ENCODE results near the gene MRPL42.

MRPL42 gene

GRCh38 chr12:93563807-93564538, 96.7 kb downstream of the MRPL42 start:
- H3K9me3 ChIP-seq (ENCODE audit: control insufficient read depth in 1 of 2, low read length in 2 of 2): no peaks in the 10 kb centered on the region
- no peak overlapping the region for H3K9ac ChIP-seq (ENCODE audit: low read depth in 1 of 2, low read length in 2 of 2)

DNA sequence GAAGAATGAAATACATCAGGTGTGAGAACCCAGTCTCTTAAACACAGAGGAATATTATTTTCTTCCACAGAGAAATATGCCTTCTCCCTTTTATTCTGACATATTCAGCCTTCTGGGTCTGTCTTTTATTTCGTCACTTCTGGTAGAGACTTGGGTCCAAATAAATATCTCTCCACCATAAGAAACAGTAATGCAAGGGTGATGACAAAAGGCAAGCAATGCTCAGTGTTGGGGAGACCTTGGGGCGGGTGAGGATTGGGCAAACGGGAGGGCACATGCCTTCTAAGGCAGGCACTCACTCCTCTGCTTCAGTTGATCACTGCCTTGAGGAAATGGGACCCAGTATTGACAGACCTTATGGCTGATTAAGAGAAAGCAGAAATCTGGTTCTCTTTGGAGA, 98.4 kb downstream of the MRPL42 start:
- Histone ChIP-seq H3K9me3 (ENCODE audit: control insufficient read depth in 1 of 2, low read length in 2 of 2) (no peaks in the 10 kb centered on the region), H3K27me3 (ENCODE audit: control insufficient read depth in 1 of 2, insufficient read depth in 2 of 2, low read length in 2 of 2) (no peaks in the 10 kb centered on the region), H3K9ac (ENCODE audit: low read depth in 1 of 2, low read length in 2 of 2) (no peak overlapping the region), H3K4me1 (ENCODE audit: control insufficient read depth in 1 of 2, insufficient read depth in 2 of 2, low read length in 2 of 2) (peaks cover 0 to 3% of the 10 kb centered on the region in 2 donors), H3K27ac (ENCODE audit: low read depth, low read length) (no peak overlapping the region), H3K36me3 (ENCODE audit: control insufficient read depth in 1 of 2, insufficient read depth in 2 of 2, low read length in 2 of 2) (no peaks in the 10 kb centered on the region), H3K4me3 (ENCODE audit: low read depth in 1 of 2, low read length in 2 of 2) (no peak overlapping the region)

More at GRCh38 chr12:93563807-93564538, 96.7 kb downstream of the MRPL42 start:
- no peaks in the 10 kb centered on the region for H3K27me3 ChIP-seq (ENCODE audit: control insufficient read depth in 1 of 2, insufficient read depth in 2 of 2, low read length in 2 of 2)
- H3K4me3 ChIP-seq (ENCODE audit: low read depth in 1 of 2, low read length in 2 of 2): no peak overlapping the region
- H3K36me3 ChIP-seq (ENCODE audit: control insufficient read depth in 1 of 2, insufficient read depth in 2 of 2, low read length in 2 of 2): no peaks in the 10 kb centered on the region
- H3K27ac ChIP-seq (ENCODE audit: low read depth, low read length): no peak overlapping the region
- H3K4me1 ChIP-seq (ENCODE audit: control insufficient read depth in 1 of 2, insufficient read depth in 2 of 2, low read length in 2 of 2): no peaks in the 10 kb centered on the region
